A673 (cell line): ENCODE data around the gene SHISA5. TPM values are rescaled to one million over a fixed set of nuclear protein-coding genes. Genes with fewer than 3 reads are reported as not detected.

Experiments used
- BruUV-seq: library from RNA; stranded (reverse); fragments of 400-500 nt; replicated peaks from 2 replicates; lab custom pipeline; 2021; lab: Mats Ljungman, UMichigan
- CTCF ChIA-PET: fragments of 300-600 bp; sonication (Branson Sonifier 250); formaldehyde crosslinking; loops from one replicate; lab custom pipeline; 2022; ENCODE audit warnings: antibody characterized with exemption; lab: Charles Lee
- POLR2A ChIA-PET: fragments of 300-600 bp; sonication (Branson Sonifier 250); formaldehyde crosslinking; loops from one replicate; lab custom pipeline; 2022; ENCODE audit warnings: antibody characterized with exemption; ENCODE audit not compliant: low non-redundant PET; lab: Charles Lee
- DNase-seq: peaks from one replicate; pipeline ENCODE4 v3.0.0-alpha.2; 2015; ENCODE audit warnings: low spot score
- H3K27ac ChIP-seq: fragments of 200-600 bp; sonication (generic); 2 replicates; pipeline ENCODE4 v1.5.1; 2016; ENCODE audit warnings: mixed run types, low read depth, mild to moderate bottlenecking, mixed read lengths, antibody characterized with exemption, low read length; ENCODE audit not compliant: poor library complexity, severe bottlenecking
- H3K27me3 ChIP-seq: fragments of 200-600 bp; sonication (generic); replicated peaks from 2 replicates; pipeline ENCODE4 v1.6.1; 2017; ENCODE audit warnings: mixed run types, low read depth, mild to moderate bottlenecking, mixed read lengths, antibody characterized with exemption, low read length; ENCODE audit not compliant: insufficient read depth, poor library complexity
- H3K36me3 ChIP-seq: fragments of 200-600 bp; sonication (generic); 2 replicates; pipeline ENCODE4 v1.6.1; 2016; ENCODE audit warnings: mixed run types, mild to moderate bottlenecking, mixed read lengths, antibody characterized with exemption, low read length; ENCODE audit not compliant: insufficient read depth, poor library complexity, severe bottlenecking
- H3K4me1 ChIP-seq: fragments of 200-600 bp; sonication (generic); 2 replicates; pipeline ENCODE4 v1.6.1; 2017; ENCODE audit warnings: mixed run types, mild to moderate bottlenecking, mixed read lengths, antibody characterized with exemption, low read length; ENCODE audit not compliant: insufficient read depth, poor library complexity, severe bottlenecking
- H3K4me3 ChIP-seq: fragments of 200-600 bp; sonication (generic); 2 replicates; pipeline ENCODE4 v1.5.1; 2016; ENCODE audit warnings: low read depth, mixed run types, mild to moderate bottlenecking, mixed read lengths, low read length; ENCODE audit not compliant: poor library complexity, severe bottlenecking
- H3K9me3 ChIP-seq: fragments of 200-600 bp; sonication (generic); 2 replicates; pipeline ENCODE4 v1.6.1; 2016; ENCODE audit warnings: mixed run types, low read depth, mild to moderate bottlenecking, mixed read lengths, antibody characterized with exemption, low read length; ENCODE audit not compliant: poor library complexity, severe bottlenecking
- CTCF ChIP-seq: fragments of 300-800, 200-600 bp; sonication (generic); conservative IDR thresholded peaks from 2 replicates; pipeline ENCODE4 v1.5.1; 2017; ENCODE audit warnings: low read depth, mild to moderate bottlenecking, antibody characterized with exemption, low read length, moderate library complexity, mixed read lengths
- EZH2 ChIP-seq: fragments of 200-600 bp; sonication (generic); IDR thresholded peaks from 2 replicates; pipeline ENCODE4 v1.6.1; 2017; ENCODE audit warnings: borderline replicate concordance, low read depth, mild to moderate bottlenecking, mixed read lengths, antibody characterized with exemption, low read length; ENCODE audit not compliant: poor library complexity, severe bottlenecking
- intact Hi-C: fragments of 100-400 bp; cut with micrococcal nuclease; formaldehyde crosslinking; loops from one replicate; pipeline ENCODE4 v1.10.0; 2022; ENCODE audit not compliant: unreplicated experiment
- total RNA-seq: library from RNA; stranded (reverse); gene quantifications from 2 replicates; pipeline ENCODE4 v1.2.3, GENCODE V29; 2021

Gene SHISA5
- total RNA-seq, 1 experiment from 2014 or later = 61.8 TPM

DNA sequence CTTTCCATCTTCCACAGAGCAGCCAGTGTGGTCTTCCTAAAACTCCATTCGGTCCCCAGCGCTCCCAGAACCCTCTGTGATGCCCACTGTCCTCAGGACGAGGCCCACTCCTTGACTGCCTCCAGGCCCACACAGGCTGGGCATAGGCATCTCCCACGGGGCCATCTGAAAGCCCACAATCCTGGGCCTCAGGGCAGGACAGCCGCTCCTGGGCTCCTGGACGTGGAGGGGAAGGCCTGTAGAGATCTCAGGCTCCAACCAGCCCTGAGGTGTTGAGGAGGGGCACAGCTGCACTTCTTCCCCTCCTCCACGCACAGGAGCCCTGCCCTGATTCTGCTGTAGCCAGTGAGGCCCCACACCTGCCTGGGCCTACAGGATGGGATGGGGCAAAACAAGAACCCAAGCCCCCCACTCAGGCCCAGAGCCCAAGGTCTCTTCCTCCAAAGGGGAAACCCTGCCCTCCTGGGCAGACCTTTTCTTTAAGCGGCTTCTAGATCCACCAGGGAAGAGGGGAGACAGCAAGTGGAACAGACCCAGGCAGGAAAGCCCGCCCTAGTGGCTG lies 25.9 kb downstream of the SHISA5 start:
- Histone ChIP-seq H3K36me3 (no peaks in the 10 kb centered on the region), H3K27me3 (no peaks in the 10 kb centered on the region), H3K4me3 (no peak overlapping the region), H3K4me1 (peaks cover 6% of the 10 kb centered on the region), H3K9me3 (no peaks in the 10 kb centered on the region), H3K27ac (no peak overlapping the region)
- no TSS peak for BruUV-seq
- ChIA-PET POLR2A (no interaction called here), CTCF (no interaction called here)
- intact Hi-C loops = loop anchor here (10.0 kb wide), 1 partner anchor 67 kb away; no protein-coding TSS in a partner anchor
- no peak for DNase-seq
- TF ChIP-seq CTCF (no peak), EZH2 (no peak)

- H3K36me3 ChIP-seq = no peaks in the 10 kb centered on the region
- no peak for TF ChIP-seq EZH2
- TF ChIP-seq CTCF = no peak
- H3K27me3 ChIP-seq = no peaks in the 10 kb centered on the region
- intact Hi-C loops = loop anchor here (10.0 kb wide), 1 partner anchor 68 kb away; no protein-coding TSS in a partner anchor
- H3K27ac ChIP-seq = no peak overlapping the region
- H3K4me3 ChIP-seq = no peak overlapping the region
- H3K4me1 ChIP-seq = peaks cover 6% of the 10 kb centered on the region
- ChIA-PET CTCF (interaction anchor here (0.6 kb wide), 1 partner anchor 37 kb away, joined by 5 read pairs; no protein-coding TSS in a partner anchor), POLR2A (no interaction called here)
- no TSS peak for BruUV-seq
- no peak for DNase-seq
- no peaks in the 10 kb centered on the region for H3K9me3 ChIP-seq
Observed at GRCh38 chr3:48476426-48477053, 27.4 kb downstream of the SHISA5 start.

DNA sequence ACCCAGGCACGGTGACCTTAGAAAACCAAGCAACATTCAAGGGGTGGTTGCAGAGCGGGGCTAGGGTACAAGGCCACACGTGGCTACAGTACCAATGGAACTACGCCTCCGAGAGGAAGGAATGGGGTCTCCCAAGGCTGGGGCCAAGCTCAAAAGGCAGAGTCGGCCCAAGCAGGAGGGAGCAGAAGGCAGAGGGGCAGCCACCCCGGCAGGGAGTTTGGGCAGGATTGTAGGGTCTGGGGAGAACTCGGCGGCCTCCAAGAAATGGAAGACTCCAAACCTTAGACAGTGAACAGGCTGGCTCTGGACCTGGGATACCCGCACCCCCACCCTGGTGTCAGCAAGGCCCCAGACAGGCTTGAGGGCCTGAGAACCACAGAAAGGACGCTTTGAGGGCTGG lies 28.8 kb downstream of the SHISA5 start:
- Histone ChIP-seq H3K4me3 (no peak overlapping the region), H3K27ac (no peak overlapping the region), H3K4me1 (peaks cover 6% of the 10 kb centered on the region), H3K9me3 (no peaks in the 10 kb centered on the region), H3K36me3 (no peaks in the 10 kb centered on the region), H3K27me3 (no peaks in the 10 kb centered on the region)
- no peak for TF ChIP-seq EZH2
- no peak for TF ChIP-seq CTCF
- no TSS peak for BruUV-seq
- POLR2A ChIA-PET = no interaction called here
- CTCF ChIA-PET = no interaction called here
- intact Hi-C loops = loop anchor here (10.0 kb wide), 1 partner anchor 70 kb away; no protein-coding TSS in a partner anchor
- DNase-seq = no peak
